ACC112 (cell line): ENCODE data around the gene SLC9A8.

Experiments used
- H2AFZ ChIP-seq: fragments of 200-600 bp; sonication (generic); one replicate; pipeline ENCODE4 v1.6.0; 2017; ENCODE audit warnings: antibody characterized with exemption, low read length; ENCODE audit not compliant: unreplicated experiment
- H3K27ac ChIP-seq: fragments of 200-600 bp; sonication (generic); 2 replicates; pipeline ENCODE4 v1.5.1; 2014; ENCODE audit warnings: low read depth, mild to moderate bottlenecking, antibody characterized with exemption, low read length, moderate library complexity
- H3K27me3 ChIP-seq: fragments of 200-600 bp; sonication (generic); 2 replicates; pipeline ENCODE4 v1.6.1; 2014; ENCODE audit warnings: mild to moderate bottlenecking, antibody characterized with exemption, low read length, moderate library complexity, mixed read lengths; ENCODE audit not compliant: insufficient read depth
- H3K36me3 ChIP-seq: fragments of 200-600 bp; sonication (generic); 2 replicates; pipeline ENCODE4 v1.6.1; 2016; ENCODE audit warnings: mild to moderate bottlenecking, antibody characterized with exemption, low read length, moderate library complexity, mixed read lengths; ENCODE audit not compliant: insufficient read depth
- H3K4me1 ChIP-seq: fragments of 200-600 bp; sonication (generic); one replicate; pipeline ENCODE4 v1.6.1; 2016; ENCODE audit warnings: low read length, mixed read lengths; ENCODE audit not compliant: insufficient read depth, unreplicated experiment, control insufficient read depth
- H3K4me3 ChIP-seq: fragments of 200-600 bp; sonication (generic); 2 replicates; pipeline ENCODE4 v1.5.1; 2014; ENCODE audit warnings: mild to moderate bottlenecking, low read depth, low read length
- H3K79me2 ChIP-seq: fragments of 200-600 bp; sonication (generic); one replicate; pipeline ENCODE4 v1.6.0; 2016; ENCODE audit warnings: low read length; ENCODE audit not compliant: control insufficient read depth, unreplicated experiment, insufficient read depth

SLC9A8 gene

DNA sequence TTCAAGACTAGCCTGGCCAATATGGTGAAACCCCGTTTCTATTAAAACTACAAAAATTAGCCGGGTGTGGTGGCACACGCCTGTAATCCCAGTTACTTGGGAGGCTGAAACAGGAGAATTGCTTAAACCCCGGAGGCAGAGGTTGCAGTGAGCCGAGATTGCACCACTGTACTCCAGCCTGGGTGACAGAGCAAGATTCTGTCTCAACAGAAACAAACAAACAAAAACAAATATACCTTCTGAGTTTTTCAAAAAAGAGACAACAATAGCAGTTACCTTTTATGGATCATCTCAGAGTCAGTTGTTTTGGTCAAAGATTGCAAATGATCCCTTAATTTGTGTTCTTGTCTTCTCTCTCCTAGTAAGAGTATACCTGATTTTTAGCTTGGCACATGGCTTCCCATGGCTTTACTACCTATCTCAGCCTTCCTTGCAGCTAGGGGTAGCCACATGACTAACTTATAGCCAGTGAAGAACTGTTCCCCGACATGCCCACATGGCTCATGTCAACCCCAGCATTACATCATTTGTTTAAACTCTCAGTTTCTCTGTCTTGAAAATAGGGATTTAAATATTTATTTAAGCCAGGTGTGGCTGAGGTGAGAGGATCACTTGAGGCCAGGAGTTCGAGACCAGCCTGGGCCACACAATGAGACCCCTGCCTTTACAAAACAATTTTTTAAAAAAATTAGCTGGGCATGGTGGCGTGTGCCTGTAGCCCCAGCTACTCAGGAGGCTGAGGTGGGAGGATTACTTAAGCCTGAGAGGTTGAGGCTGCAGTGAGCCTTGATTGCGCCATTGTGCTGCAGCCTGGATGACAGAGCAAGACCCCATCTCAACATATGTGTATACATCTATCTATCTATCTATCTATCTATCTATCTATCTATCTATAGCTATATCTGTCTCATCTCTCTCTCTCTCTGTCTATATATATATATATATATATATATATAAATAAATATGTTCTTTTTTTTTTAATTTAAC lies 25.0 kb upstream of the SLC9A8 start:
- H2AFZ ChIP-seq = no peak overlapping the region
- no peaks in the 10 kb centered on the region for H3K36me3 ChIP-seq
- H3K27me3 ChIP-seq = no peaks in the 10 kb centered on the region
- peaks cover 6% of the 10 kb centered on the region for H3K4me1 ChIP-seq
- H3K27ac ChIP-seq = no peak overlapping the region
- no peak overlapping the region for H3K4me3 ChIP-seq
- no peaks in the 10 kb centered on the region for H3K79me2 ChIP-seq

- Histone ChIP-seq H2AFZ (no peak overlapping the region), H3K27ac (no peak overlapping the region), H3K4me1 (peaks cover 6% of the 10 kb centered on the region)
Observed at GRCh38 chr20:49790077-49790798, 22.4 kb upstream of the SLC9A8 start.

DNA sequence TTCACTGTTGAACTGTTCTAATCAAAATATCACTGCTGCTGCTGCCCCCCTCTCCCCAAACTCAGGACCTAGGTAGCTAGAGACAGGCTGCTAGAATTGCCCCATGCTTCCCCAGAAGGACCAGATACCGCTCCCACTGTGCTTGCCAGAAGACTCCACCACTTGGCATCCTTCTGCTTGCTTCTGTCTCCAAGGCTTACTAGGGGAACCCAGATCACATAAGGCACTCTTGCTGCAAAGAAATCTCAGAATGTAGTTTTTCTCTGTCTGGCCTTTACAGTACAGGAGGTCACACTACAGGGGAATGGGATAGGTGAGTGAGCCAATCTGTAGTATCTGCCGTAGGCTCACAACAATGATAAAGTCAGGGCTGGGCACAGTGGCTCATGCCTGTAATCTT lies 21.5 kb upstream of the SLC9A8 start:
- Histone ChIP-seq H3K4me1 (no peaks in the 10 kb centered on the region), H3K27ac (no peak overlapping the region), H3K4me3 (no peak overlapping the region), H3K36me3 (no peaks in the 10 kb centered on the region), H3K79me2 (no peaks in the 10 kb centered on the region), H3K27me3 (no peaks in the 10 kb centered on the region), H2AFZ (no peak overlapping the region)

More at GRCh38 chr20:49790077-49790798, 22.4 kb upstream of the SLC9A8 start:
- no peaks in the 10 kb centered on the region for H3K27me3 ChIP-seq
- no peak overlapping the region for H3K4me3 ChIP-seq
- no peaks in the 10 kb centered on the region for H3K36me3 ChIP-seq
- H3K79me2 ChIP-seq = no peaks in the 10 kb centered on the region

GRCh38 chr20:49792006-49792405 lies 20.6 kb upstream of the SLC9A8 start:
- H3K27me3 ChIP-seq = no peaks in the 10 kb centered on the region
- H3K4me3 ChIP-seq = no peak overlapping the region
- no peaks in the 10 kb centered on the region for H3K4me1 ChIP-seq
- H3K36me3 ChIP-seq = no peaks in the 10 kb centered on the region
- H2AFZ ChIP-seq = no peak overlapping the region
- no peak overlapping the region for H3K27ac ChIP-seq
- H3K79me2 ChIP-seq = no peaks in the 10 kb centered on the region

DNA sequence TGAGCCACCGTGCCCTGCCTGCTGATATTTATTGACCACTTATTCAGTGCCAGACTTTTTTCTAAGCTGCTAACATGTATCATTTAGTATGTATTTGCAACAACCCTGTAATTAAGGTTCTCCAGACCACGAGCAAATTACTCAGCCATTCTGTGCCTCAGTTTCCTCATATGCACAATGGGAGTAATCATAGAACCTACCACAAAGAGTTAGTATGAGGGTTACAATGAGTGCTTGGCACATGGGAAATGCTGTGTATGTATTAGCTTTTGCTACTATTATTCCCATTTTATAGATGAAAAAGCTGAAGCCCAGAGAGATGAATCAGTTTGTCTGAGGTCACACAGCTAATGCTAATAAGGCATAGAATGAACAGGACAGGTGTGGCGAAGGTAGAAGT lies 20.0 kb upstream of the SLC9A8 start:
- no peaks in the 10 kb centered on the region for H3K4me1 ChIP-seq

GRCh38 chr20:49794336-49795134 lies 18.1 kb upstream of the SLC9A8 start:
- Histone ChIP-seq H3K4me1 (no peaks in the 10 kb centered on the region), H3K4me3 (no peak overlapping the region), H3K27me3 (no peaks in the 10 kb centered on the region), H3K27ac (no peak overlapping the region), H3K36me3 (no peaks in the 10 kb centered on the region), H2AFZ (no peak overlapping the region), H3K79me2 (no peaks in the 10 kb centered on the region)

More for the DNA sequence above, 20.0 kb upstream of the SLC9A8 start:
- no peak overlapping the region for H3K27ac ChIP-seq
- no peaks in the 10 kb centered on the region for H3K79me2 ChIP-seq
- H3K36me3 ChIP-seq = no peaks in the 10 kb centered on the region
- no peak overlapping the region for H3K4me3 ChIP-seq
- H2AFZ ChIP-seq = no peak overlapping the region
- H3K27me3 ChIP-seq = no peaks in the 10 kb centered on the region

DNA sequence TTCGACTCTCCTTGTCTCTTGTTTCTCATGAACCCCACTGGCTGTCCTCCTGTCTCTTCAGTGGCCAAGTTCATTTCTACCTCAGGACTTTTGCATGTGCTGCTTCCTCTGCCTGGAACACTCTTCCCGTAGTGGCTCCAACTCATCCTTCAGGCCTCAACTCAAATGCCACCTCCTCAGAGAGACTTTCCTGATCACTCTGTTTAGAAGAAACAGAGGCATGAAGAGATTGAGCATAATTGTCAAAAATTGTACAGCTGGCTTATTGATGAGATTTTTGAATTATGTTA lies 17.5 kb upstream of the SLC9A8 start:
- no peaks in the 10 kb centered on the region for H3K79me2 ChIP-seq
- H3K27ac ChIP-seq = no peak overlapping the region
- H3K4me1 ChIP-seq = no peaks in the 10 kb centered on the region
- no peaks in the 10 kb centered on the region for H3K27me3 ChIP-seq
- no peak overlapping the region for H3K4me3 ChIP-seq
- H3K36me3 ChIP-seq = no peaks in the 10 kb centered on the region
- H2AFZ ChIP-seq = no peak overlapping the region

DNA sequence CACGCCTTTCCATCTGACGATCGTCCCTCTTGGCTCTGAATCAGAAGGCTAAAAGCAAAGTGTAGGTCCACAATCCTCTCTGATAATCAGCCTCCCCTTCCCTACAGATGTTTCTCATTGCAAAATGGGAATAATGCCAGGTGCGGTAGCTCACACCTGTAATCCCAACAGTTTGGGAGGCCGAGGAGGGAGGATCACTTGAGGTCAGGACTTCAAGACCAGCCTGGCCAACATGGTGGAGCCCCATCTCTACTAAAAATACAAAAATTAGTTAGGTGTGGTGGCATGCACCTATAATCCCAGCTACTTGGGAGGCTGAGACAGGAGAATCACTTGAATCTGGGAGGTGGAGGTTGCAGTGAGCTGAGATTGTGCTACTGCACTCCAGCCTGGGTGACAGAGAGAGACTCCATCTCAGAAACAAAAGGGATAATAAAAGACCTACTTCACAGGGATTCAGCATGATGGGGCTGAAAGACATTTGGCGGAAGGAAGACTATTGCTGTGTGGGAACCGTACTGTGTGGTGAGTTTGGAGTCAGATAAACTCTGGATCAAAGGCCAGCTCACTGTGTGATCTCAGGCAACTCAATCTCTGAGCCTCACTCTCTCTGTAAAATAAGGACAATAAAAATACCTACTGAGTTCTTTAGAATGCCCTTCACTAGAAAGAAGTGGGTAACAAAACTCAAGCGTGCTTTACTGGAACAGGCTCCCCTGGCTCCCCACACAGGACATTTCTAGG lies 15.9 kb upstream of the SLC9A8 start:
- no peak overlapping the region for H3K4me3 ChIP-seq
- H3K27ac ChIP-seq = no peak overlapping the region
- no peaks in the 10 kb centered on the region for H3K79me2 ChIP-seq
- H2AFZ ChIP-seq = no peak overlapping the region
- H3K36me3 ChIP-seq = no peaks in the 10 kb centered on the region
- no peaks in the 10 kb centered on the region for H3K4me1 ChIP-seq
- no peaks in the 10 kb centered on the region for H3K27me3 ChIP-seq

DNA sequence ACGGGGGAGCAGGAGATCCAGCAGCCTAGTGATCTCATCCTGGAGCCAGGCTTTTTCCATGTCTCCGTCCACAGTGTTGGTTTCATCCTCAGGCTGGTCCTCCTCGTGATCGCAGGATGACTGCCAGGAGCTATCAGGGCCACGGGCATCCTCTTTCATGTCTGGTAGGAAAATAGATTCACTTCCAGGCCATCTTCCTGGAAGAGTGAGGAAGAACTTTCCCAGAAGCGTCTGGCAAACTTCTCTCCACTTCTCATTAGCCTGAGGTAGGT lies 15.3 kb upstream of the SLC9A8 start:
- Histone ChIP-seq H2AFZ (no peak overlapping the region), H3K27me3 (no peaks in the 10 kb centered on the region), H3K4me1 (no peaks in the 10 kb centered on the region), H3K79me2 (no peaks in the 10 kb centered on the region), H3K4me3 (no peak overlapping the region), H3K27ac (no peak overlapping the region), H3K36me3 (no peaks in the 10 kb centered on the region)

- Histone ChIP-seq H3K4me3 (no peak overlapping the region), H3K79me2 (no peaks in the 10 kb centered on the region), H2AFZ (no peak overlapping the region), H3K4me1 (no peaks in the 10 kb centered on the region), H3K36me3 (no peaks in the 10 kb centered on the region), H3K27ac (no peak overlapping the region), H3K27me3 (no peaks in the 10 kb centered on the region)
Observed at GRCh38 chr20:49798718-49799117, 13.9 kb upstream of the SLC9A8 start.
